ENCODE results near the gene DMP1. TPM values are rescaled to one million over a fixed set of nuclear protein-coding genes. Genes with fewer than 3 reads are reported as not detected.
"Not testable (repeated sequence)": the region's sequence is repeated elsewhere in the genome, so short reads cannot be mapped to it uniquely, and the experiment has no call there.

Gene DMP1
- total RNA-seq, 1 donor from 2014 or later: not detected

GRCh38 chr4:87680271-87680670, 30.2 kb downstream of the DMP1 start:
- DNase-seq (ENCODE audit: low spot score): no peak

- no peak for DNase-seq (ENCODE audit: low spot score)
Observed at GRCh38 chr4:87688316-87688715, 38.2 kb downstream of the DMP1 start.

GRCh38 chr4:87690947-87691346, 40.9 kb downstream of the DMP1 start:
- not testable (repeated sequence) for DNase-seq (ENCODE audit: low spot score)

GRCh38 chr4:87692060-87692459, 42.0 kb downstream of the DMP1 start:
- DNase-seq (ENCODE audit: low spot score): not testable (repeated sequence)

GRCh38 chr4:87697272-87697671, 47.2 kb downstream of the DMP1 start:
- no peak for DNase-seq (ENCODE audit: low spot score)

GRCh38 chr4:87697945-87698344, 47.9 kb downstream of the DMP1 start:
- DNase-seq (ENCODE audit: low spot score): no peak

GRCh38 chr4:87698394-87698793, 48.3 kb downstream of the DMP1 start:
- no peak for DNase-seq (ENCODE audit: low spot score)

- DNase-seq (ENCODE audit: low spot score): no peak
Observed at GRCh38 chr4:87704001-87704400, 53.9 kb downstream of the DMP1 start.

- DNase-seq (ENCODE audit: low spot score): no peak
Observed at GRCh38 chr4:87707279-87707918, 57.3 kb downstream of the DMP1 start.

Other genes with a start within 250 kb of the DMP1 start
- 26.6 TPM for gene NUDT9, start 227.7 kb upstream of the DMP1 start, total RNA-seq
- gene SPARCL1, start 120.9 kb upstream of the DMP1 start, total RNA-seq: 302 TPM
- not detected for gene DSPP, start 41.8 kb upstream of the DMP1 start, total RNA-seq
- gene IBSP, start 149.3 kb downstream of the DMP1 start, total RNA-seq: not detected
- not detected for gene MEPE, start 182.7 kb downstream of the DMP1 start, total RNA-seq

Measured in mesenteric fat pad (tissue), 1 donor.